Stimulated activated naive B cell treated with anti-CD40 and anti-IgM and Interleukin-4, amounts not matched to agents 10 μg/mL and 1 μg/mL and 100 μg/mL, for 72 hours (primary cell): ENCODE data around the gene TRNT1.

Experiments
- ATAC-seq, 2 donors: fragments of 150-1000 bp; cut with Tn5 transposase; replicated peaks; 2 replicates each; pipeline ENCODE4 v1.10.0; 2021; ENCODE audit warnings: moderate library complexity in 1 of 2
- DNase-seq: peaks from one replicate; pipeline ENCODE4 v3.0.0; 2021
- H3K27ac Mint-ChIP-seq: one replicate; pipeline ENCODE4 v1.8.0; 2022; ENCODE audit warnings: mild to moderate bottlenecking, mixed read lengths
- H3K27me3 Mint-ChIP-seq, 2 donors: one replicate each; pipeline ENCODE4 v1.8.0; 2022; ENCODE audit warnings: mixed read lengths in 2 of 2
- H3K36me3 Mint-ChIP-seq, 2 donors: one replicate each; pipeline ENCODE4 v1.8.0; 2022; ENCODE audit warnings: mixed read lengths in 2 of 2, mild to moderate bottlenecking in 1 of 2
- H3K4me1 Mint-ChIP-seq, 2 donors: one replicate each; pipeline ENCODE4 v1.8.0; 2022; ENCODE audit warnings: mixed read lengths in 2 of 2, mild to moderate bottlenecking in 1 of 2
- H3K4me3 Mint-ChIP-seq, 2 donors: one replicate each; pipeline ENCODE4 v1.8.0; 2022; ENCODE audit warnings: mild to moderate bottlenecking in 2 of 2, mixed read lengths in 2 of 2, moderate library complexity in 1 of 2
- H3K9me3 Mint-ChIP-seq, 2 donors: one replicate each; pipeline ENCODE4 v1.8.0; 2022; ENCODE audit warnings: mixed read lengths in 2 of 2, mild to moderate bottlenecking in 1 of 2

Gene TRNT1

DNA sequence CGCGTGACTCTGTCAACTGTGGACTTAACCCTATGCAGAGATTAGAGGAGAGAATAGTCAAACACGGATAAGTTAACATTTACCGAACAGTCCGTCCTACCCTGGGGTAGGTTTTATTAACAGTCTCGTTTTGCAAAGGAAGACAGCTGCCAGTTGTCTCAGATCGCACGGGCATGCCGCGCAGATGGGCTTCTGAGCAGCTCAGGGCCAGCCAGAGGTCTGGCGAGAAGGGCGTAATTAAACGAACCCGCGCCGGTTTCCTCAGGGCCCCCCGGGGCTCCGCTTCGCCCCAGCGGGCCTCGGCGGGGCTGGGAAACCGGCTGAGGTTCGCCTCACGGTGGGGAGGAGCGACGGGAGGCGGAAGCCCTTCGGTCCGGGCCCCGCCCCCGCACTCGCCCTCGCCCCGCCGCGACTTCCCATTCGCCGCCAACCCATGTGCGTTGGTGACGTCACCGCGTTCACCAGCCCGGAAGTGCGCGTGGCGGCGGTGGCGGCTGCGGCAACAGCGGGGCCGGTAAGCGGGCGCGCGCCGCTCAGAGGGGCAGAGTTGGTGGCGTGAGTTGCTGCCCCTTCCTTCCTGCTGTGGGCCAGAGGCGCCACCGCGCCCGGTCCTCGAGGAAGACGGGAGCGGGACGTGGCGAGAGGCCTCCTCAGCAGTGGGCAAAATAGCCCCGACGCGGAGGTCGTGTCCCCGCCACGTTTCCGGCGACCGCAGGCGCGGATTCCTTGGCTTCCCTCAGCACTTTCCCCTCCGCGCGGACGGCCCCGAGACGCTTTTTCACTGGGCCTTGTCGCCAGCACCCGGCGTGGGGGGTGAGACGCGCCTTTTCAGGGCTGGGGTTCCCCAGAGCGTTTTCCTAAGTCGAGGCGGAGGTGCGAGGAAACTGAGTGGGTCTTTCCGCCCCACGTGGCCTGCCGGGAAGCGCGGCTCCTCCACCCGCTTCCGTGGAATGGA, at the start of gene TRNT1:
Gene TRNT1, plus strand, starts transcription at position 464 of the 955 bp plus-strand sequence. CDS start 2,101 bp downstream, outside the sequence.
- ATAC-seq (peak; percentile 90 to 92), DNase-seq (peak; percentile 94)
- Mint-ChIP-seq H3K36me3 (peaks cover 25% of the 10 kb centered on the region in 2 donors), H3K4me1 (peaks cover 17 to 36% of the 10 kb centered on the region in 2 donors), H3K9me3 (no peaks in the 10 kb centered on the region), H3K27ac (peak within 1 kb of the TSS; percentile 95), H3K4me3 (peak within 1 kb of the TSS; percentile 96 to 98), H3K27me3 (peaks cover 0 to 2% of the 10 kb centered on the region in 2 donors)

DNA sequence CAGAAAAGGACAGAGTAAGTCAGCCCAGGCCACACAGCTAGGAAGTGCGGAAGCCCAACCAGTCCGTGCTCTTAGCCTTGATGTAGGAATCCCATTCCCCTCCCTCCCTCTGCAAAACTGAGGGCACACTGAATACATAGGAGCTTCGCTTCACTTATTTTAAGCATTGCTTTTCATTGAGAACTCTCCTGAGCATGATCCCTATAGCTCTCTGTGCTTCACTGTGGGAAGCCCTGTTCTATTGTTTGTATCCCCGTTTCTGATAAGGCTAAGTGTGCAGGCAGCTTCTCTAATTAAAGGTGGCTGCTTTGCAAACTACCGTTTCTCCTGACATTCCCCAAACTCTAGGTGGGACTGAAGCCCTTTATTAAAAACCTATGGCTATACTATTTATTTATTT, 46.4 kb upstream of the TRNT1 start:
- H3K4me1 Mint-ChIP-seq = peaks cover 12 to 24% of the 10 kb centered on the region in 2 donors
- H3K9me3 Mint-ChIP-seq = no peaks in the 10 kb centered on the region
- no peak overlapping the region for H3K27ac Mint-ChIP-seq
- H3K27me3 Mint-ChIP-seq = peaks cover 0 to 6% of the 10 kb centered on the region in 2 donors
- no peak overlapping the region for H3K4me3 Mint-ChIP-seq
- no peak for DNase-seq
- H3K36me3 Mint-ChIP-seq = no peaks in the 10 kb centered on the region
- ATAC-seq = no peak

DNA sequence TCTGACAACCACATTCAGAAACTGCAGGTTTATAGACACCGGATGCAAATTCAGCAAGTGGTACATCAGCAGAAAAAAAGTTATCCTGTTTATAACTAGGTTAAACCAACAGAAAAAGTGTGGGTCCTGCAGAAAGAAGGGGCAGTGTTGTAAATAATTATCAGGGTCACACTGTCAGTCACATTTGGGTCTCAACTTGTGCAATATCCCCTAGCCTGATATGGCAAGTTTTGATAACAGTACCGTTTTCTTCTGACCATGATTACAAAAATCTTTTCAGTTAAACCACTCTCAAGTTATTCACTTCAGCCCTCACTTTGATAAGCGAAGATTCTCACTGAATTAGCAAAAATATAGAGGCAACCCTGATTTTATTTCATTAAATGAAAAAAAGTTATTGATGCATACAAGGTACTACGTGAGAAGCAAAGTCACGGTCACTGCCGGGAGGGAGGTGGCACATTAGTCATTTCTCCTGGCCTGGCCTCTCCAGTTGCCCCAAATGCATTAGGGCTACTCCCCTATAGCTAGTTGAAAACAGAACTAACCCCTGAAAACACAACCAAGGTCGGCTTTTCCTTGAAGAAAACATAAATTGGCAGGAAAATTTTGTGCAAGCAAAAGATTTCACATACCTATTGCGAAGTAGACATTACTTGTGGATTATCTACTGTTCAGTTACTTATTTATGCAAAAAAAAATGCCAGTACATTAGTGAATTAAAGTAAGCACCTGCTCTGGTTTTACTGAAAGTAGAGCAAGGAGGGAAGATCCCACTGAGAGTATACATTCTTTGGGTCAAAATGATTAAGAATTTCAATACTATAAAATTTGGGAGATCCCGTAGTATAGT, 45.1 kb upstream of the TRNT1 start:
- ATAC-seq (peak; percentile 80 to 87), DNase-seq (no peak)
- no peak overlapping the region for H3K27ac Mint-ChIP-seq
- H3K36me3 Mint-ChIP-seq = no peaks in the 10 kb centered on the region
- H3K4me1 Mint-ChIP-seq = peaks cover 16 to 35% of the 10 kb centered on the region in 2 donors
- no peaks in the 10 kb centered on the region for H3K9me3 Mint-ChIP-seq
- no peak overlapping the region for H3K4me3 Mint-ChIP-seq
- peaks cover 0 to 6% of the 10 kb centered on the region in 2 donors for H3K27me3 Mint-ChIP-seq

DNA sequence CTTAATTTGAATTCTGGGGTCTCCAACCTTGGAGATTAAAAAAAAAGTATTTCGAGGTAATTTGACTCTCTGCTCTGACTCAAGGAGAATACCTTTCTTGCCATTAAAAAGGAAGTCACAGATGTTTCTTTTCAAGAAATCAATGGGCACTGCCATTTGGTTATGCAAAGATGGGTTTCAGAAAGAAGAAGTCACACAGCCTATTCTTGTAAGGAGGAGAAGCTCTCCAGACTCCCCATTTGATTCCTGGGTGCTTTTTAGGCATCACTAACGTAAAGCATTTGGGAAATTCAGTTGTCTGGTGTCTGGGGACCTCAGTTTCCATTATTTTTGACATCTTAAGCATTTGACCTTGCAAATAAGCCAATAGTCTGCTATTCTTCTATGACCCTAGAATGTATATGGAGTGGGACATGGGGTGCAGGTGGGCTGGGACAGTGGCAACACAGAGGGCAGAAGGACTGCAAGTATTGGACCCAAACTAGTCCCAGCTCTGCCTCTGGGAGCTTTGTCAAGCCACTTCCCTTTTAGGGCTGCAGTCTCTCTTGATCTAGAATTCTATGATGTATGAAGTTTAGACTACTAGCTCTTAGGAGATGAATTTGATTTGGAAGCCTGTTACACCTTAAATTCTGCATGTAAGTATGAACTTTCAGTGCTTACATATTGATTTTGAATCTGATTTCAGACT, 44.4 kb upstream of the TRNT1 start:
- DNase-seq (no peak), ATAC-seq (peak; percentile 87 to 90)
- peaks cover 0 to 6% of the 10 kb centered on the region in 2 donors for H3K27me3 Mint-ChIP-seq
- H3K36me3 Mint-ChIP-seq = no peaks in the 10 kb centered on the region
- no peaks in the 10 kb centered on the region for H3K9me3 Mint-ChIP-seq
- peaks cover 16 to 36% of the 10 kb centered on the region in 2 donors for H3K4me1 Mint-ChIP-seq
- H3K27ac Mint-ChIP-seq = peak overlapping the region; percentile 49
- peak overlapping the region in 1 of 2 donors; percentile 25 for H3K4me3 Mint-ChIP-seq

DNA sequence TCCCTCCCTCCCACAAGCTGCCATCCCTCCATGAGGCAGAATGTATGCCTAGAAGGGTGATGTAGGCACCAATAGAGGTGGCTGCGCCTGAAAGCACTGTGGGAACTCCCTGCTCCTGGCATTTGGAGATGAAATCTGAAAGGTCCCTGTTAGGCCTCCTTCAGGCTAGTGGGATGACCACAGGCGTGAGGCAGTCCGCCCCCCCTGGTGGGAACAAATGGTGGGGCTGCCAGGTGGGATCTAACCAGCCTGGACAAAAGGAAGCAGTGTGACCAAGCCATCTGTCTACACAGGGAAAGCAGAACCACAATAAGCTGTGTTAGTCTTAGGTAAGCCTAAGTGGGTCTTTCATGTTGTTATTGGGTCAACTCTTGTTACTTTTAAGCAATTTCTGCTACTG, 41.9 kb upstream of the TRNT1 start:
- H3K4me1 Mint-ChIP-seq = peaks cover 31 to 61% of the 10 kb centered on the region in 2 donors
- peaks cover 0 to 1% of the 10 kb centered on the region in 2 donors for H3K9me3 Mint-ChIP-seq
- DNase-seq (no peak), ATAC-seq (no peak)
- H3K36me3 Mint-ChIP-seq = no peaks in the 10 kb centered on the region
- no peaks in the 10 kb centered on the region for H3K27me3 Mint-ChIP-seq
- H3K4me3 Mint-ChIP-seq = no peak overlapping the region
- H3K27ac Mint-ChIP-seq = no peak overlapping the region

DNA sequence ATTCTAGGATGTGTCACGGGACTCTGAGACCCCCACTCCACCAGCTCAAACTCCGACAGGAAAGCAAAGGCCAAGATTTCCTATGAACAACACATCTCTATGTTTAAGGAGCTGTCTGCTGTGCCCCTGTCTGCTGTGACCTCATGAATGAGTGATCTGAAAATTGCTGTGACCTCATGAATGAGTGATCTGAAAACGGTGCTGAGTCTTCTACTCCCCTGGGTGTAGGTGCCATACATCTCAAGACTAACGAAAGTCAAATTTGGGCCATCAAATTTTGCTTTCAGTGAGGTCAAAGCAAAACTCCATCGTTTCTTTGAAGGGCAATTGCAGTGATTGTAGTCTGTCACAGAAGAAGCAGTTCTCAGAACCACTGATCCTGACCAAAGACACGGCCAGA, 41.0 kb upstream of the TRNT1 start:
- H3K4me3 Mint-ChIP-seq = no peak overlapping the region
- H3K27me3 Mint-ChIP-seq = no peaks in the 10 kb centered on the region
- peaks cover 31 to 61% of the 10 kb centered on the region in 2 donors for H3K4me1 Mint-ChIP-seq
- H3K36me3 Mint-ChIP-seq = no peaks in the 10 kb centered on the region
- no peak for ATAC-seq
- peaks cover 0 to 1% of the 10 kb centered on the region in 2 donors for H3K9me3 Mint-ChIP-seq
- no peak for DNase-seq
- peak overlapping the region; percentile 1 for H3K27ac Mint-ChIP-seq

DNA sequence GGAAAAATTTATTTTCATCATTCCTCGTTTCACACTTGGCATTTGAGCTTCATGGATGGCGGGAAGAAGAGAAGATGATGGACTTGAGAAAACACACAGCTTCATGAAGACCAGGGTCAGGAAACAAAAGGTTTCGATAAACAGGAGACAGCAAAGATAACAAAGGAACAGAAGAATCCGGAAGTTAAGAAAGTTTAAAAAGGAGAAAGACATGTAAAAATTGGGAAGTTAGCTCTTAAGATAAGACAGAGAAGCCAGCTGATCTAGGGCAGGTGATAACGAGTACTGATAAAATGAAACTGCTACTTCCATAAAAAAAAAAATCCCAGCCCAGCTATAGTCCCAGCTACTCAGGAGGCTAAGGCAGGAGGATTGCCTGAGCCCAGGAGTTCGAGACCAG, 40.5 kb upstream of the TRNT1 start:
- ATAC-seq (no peak), DNase-seq (no peak)
- Mint-ChIP-seq H3K27me3 (no peaks in the 10 kb centered on the region), H3K4me3 (no peak overlapping the region), H3K27ac (peak overlapping the region; percentile 1), H3K9me3 (peaks cover 0 to 1% of the 10 kb centered on the region in 2 donors), H3K4me1 (peaks cover 31 to 60% of the 10 kb centered on the region in 2 donors), H3K36me3 (no peaks in the 10 kb centered on the region)

DNA sequence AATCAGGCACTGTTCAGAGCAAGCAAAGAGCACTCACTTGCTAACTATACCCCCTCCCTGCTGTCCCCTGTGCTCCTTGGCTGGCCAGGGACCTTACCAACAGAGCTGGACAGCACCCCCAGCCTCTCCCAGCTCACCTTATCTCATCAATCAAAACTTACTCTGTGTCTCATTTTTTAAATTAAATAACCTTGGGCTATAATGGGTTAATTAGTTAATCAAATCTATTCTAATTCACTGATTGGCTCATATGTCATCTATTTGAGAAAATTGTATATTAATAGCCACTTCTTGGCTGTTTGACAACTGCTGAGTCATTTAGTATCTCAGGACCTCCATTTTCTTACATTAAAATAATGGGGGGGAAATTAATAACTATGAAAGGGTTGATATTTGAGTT, 39.5 kb upstream of the TRNT1 start:
- H3K4me1 Mint-ChIP-seq = peaks cover 30 to 50% of the 10 kb centered on the region in 2 donors
- H3K9me3 Mint-ChIP-seq = peaks cover 0 to 1% of the 10 kb centered on the region in 2 donors
- H3K27ac Mint-ChIP-seq = no peak overlapping the region
- H3K27me3 Mint-ChIP-seq = no peaks in the 10 kb centered on the region
- DNase-seq = no peak
- no peak overlapping the region for H3K4me3 Mint-ChIP-seq
- H3K36me3 Mint-ChIP-seq = no peaks in the 10 kb centered on the region
- no peak for ATAC-seq

DNA sequence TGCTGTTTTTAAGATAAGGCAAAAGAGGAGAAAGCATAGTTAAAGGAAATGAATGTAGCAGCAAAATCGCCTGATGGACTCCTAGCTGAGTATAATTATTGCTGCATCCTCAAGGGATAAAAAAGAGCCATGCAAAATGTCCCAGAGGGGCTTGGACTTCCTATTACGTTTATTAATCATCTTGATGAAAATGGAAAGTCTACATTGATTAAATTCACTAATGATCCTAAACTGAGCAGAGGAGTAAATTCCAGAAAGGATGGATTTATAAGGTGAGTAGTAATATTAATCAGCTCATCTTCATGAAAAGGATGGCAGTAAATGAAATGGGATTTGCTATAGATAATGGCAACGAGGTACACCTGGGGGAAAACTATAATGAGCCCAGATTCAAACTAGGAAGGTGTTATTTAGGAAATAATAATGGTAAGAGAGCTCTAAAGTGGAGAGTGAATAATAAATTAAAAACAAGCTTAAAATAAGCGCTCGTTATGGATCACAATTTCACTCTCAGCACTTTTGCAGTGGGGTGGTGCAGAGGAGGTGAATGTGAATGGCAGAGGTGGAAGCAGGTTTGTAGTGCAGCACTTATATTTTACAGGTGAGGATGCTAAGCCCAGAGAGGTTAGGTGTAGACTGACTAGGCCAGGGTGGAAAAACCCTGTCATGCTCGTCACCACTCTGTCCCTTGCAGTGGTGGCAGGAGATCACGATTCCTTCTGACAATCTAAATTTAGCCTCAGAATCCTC, 38.8 kb upstream of the TRNT1 start:
- peaks cover 24 to 44% of the 10 kb centered on the region in 2 donors for H3K4me1 Mint-ChIP-seq
- DNase-seq (no peak), ATAC-seq (peak in 1 of 2 donors; percentile 25)
- no peak overlapping the region for H3K4me3 Mint-ChIP-seq
- H3K27ac Mint-ChIP-seq = no peak overlapping the region
- H3K36me3 Mint-ChIP-seq = no peaks in the 10 kb centered on the region
- H3K27me3 Mint-ChIP-seq = peaks cover 0 to 3% of the 10 kb centered on the region in 2 donors
- peaks cover 0 to 1% of the 10 kb centered on the region in 2 donors for H3K9me3 Mint-ChIP-seq

DNA sequence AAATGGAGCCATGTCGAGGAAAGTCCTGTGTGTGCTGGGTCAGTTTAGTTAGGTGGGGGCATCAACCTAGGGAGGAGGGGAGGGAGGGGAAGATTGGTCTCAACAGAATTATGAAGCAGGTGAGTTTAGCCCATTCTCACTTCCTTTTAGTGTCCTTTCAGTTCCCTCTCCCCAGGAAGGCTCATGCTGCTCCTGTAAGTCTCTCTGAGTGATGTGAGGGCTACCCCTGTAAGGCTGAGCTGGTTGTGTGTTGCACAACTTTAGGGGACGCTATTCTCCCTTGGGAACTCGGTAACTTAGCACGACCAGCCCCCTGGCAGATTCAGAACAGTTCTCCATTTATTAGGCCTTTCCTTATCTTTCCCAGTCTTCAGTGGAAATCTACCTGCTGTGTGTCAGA, 37.7 kb upstream of the TRNT1 start:
- Mint-ChIP-seq H3K4me3 (no peak overlapping the region), H3K27ac (no peak overlapping the region)
- peak; percentile 99 to 100 for ATAC-seq

DNA sequence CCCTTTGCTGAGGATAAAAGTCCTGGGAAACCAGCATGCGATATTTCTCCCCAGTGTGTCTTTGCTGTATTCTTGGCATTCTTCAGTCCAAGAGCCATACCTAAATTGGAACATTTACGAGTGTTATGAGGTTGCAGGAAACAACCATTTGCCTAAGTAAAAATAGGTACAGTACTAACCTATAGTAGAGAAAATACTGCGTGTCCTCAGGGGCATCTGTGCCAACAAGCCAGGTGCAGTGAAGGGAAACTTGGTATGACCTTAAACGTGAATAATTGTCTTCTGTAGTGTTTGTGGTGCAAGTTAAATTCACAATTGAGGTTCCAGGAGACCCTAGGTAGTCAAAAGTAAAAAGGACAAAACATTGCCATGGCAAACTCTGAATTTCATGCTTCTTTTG, 28.8 kb upstream of the TRNT1 start:
- H3K9me3 Mint-ChIP-seq = no peaks in the 10 kb centered on the region
- H3K36me3 Mint-ChIP-seq = no peaks in the 10 kb centered on the region
- peaks cover 3 to 12% of the 10 kb centered on the region in 2 donors for H3K4me1 Mint-ChIP-seq
- peaks cover 8 to 12% of the 10 kb centered on the region in 2 donors for H3K27me3 Mint-ChIP-seq
- H3K4me3 Mint-ChIP-seq = no peak overlapping the region
- ATAC-seq (peak; percentile 34 to 50), DNase-seq (no peak)
- no peak overlapping the region for H3K27ac Mint-ChIP-seq

More for the DNA sequence above, 37.7 kb upstream of the TRNT1 start:
- Mint-ChIP-seq H3K36me3 (no peaks in the 10 kb centered on the region), H3K27me3 (peaks cover under 1 to 6% of the 10 kb centered on the region in 2 donors), H3K4me1 (peaks cover 19 to 37% of the 10 kb centered on the region in 2 donors), H3K9me3 (peaks cover 0 to 1% of the 10 kb centered on the region in 2 donors)
- peak; percentile 39 for DNase-seq

DNA sequence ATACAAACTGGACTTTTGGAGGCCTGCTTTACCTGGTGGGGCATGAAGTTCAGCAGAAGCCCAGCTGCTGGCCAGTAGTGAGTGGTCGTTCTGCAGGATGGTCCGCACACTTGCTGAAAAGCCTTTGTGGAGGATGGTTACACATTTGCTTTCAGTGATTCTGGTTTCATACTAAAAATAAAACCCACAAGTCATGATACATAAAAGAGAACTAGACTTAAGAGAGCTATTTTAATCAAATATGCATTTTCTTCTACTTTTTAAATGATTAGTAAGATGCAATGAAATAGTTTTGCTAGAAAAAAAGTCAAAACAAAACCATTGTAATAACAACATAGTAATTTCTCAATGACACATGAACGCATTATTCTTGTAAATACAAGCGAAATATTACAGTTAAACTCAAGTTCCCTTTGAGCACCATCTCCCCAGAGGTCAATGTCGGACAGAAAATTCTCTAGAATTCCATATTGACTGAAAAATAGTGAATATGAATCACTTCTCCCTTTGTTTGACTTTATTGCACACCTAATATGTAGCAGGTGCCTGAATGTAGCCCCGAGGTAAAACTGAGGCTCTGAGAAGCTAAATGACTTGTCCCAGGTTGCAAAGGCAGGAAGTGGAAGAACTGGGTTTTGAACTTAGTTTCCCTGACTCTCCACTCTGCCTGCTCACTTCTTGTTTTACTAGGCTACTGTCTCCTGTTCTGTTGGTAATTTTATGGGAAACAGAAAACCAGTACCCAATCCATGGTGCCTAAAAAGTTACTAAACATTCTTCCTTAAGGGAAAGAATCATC, 24.9 kb upstream of the TRNT1 start:
- Mint-ChIP-seq H3K4me1 (peaks cover 12 to 23% of the 10 kb centered on the region in 2 donors), H3K36me3 (no peaks in the 10 kb centered on the region), H3K4me3 (no peak overlapping the region), H3K27ac (no peak overlapping the region), H3K27me3 (peaks cover 0 to 6% of the 10 kb centered on the region in 2 donors), H3K9me3 (no peaks in the 10 kb centered on the region)
- ATAC-seq (peak; percentile 76 to 78), DNase-seq (no peak)
